Superior temporal gyrus (tissue), 1 donor: ENCODE results near the gene BBIP1.

Source experiments
- DNase-seq: peaks from one replicate; pipeline ENCODE4 v3.0.0-alpha.2; 2016; ENCODE audit errors: extremely low spot score

BBIP1 gene

GRCh38 chr10:110863956-110864355 lies 55.0 kb downstream of the BBIP1 start:
- no peak for DNase-seq

- no peak for DNase-seq
Measured at GRCh38 chr10:110863361-110863760, 55.6 kb downstream of the BBIP1 start.

GRCh38 chr10:110862961-110863360 lies 56.0 kb downstream of the BBIP1 start:
- no peak for DNase-seq

GRCh38 chr10:110861930-110862649 lies 56.9 kb downstream of the BBIP1 start:
- DNase-seq = no peak

GRCh38 chr10:110861476-110861875 lies 57.5 kb downstream of the BBIP1 start:
- no peak for DNase-seq

GRCh38 chr10:110860576-110861241 lies 58.3 kb downstream of the BBIP1 start:
- no peak for DNase-seq

- peak; percentile 48 for DNase-seq
Measured at GRCh38 chr10:110859973-110860376, 59.0 kb downstream of the BBIP1 start.

GRCh38 chr10:110859206-110859972 lies 59.6 kb downstream of the BBIP1 start:
- no peak for DNase-seq

GRCh38 chr10:110858297-110858934 lies 60.6 kb downstream of the BBIP1 start:
- DNase-seq = no peak

GRCh38 chr10:110857265-110858171 lies 61.5 kb downstream of the BBIP1 start:
- DNase-seq = peak; percentile 72

GRCh38 chr10:110853921-110854605 lies 64.9 kb downstream of the BBIP1 start:
- no peak for DNase-seq

GRCh38 chr10:110852947-110853346 lies 66.0 kb downstream of the BBIP1 start:
- no peak for DNase-seq

- no peak for DNase-seq
Measured at GRCh38 chr10:110852255-110852896, 66.6 kb downstream of the BBIP1 start.

- DNase-seq = no peak
Measured at GRCh38 chr10:110851020-110851612, 67.9 kb downstream of the BBIP1 start.

- no peak for DNase-seq
Measured at GRCh38 chr10:110850099-110850498, 68.9 kb downstream of the BBIP1 start.
